Endometrial microvascular endothelial cells (primary cell): ENCODE results near the gene CCDC194. TPM values are rescaled to one million over a fixed set of nuclear protein-coding genes. Genes with fewer than 3 reads are reported as not detected.

ENCODE experiments used
- in situ Hi-C: cut with HindIII; loops from 2 replicates; pipeline ENCODE4 v1.10.0; 2017; ENCODE audit warnings: low sequenced_read_pairs, low pct_unique_long_range_greater_than_20kb; ENCODE audit errors: inconsistent ontology term
- total RNA-seq: library from RNA; depleted of rRNA; stranded (reverse); fragments of >200 nt; gene quantifications from one replicate; pipeline ENCODE4 v1.2.3, GENCODE V29; 2015; ENCODE audit errors: inconsistent ontology term

Gene CCDC194
- total RNA-seq, result not detected

GRCh38 chr19:17393914-17394313 is at the start of gene CCDC194:
Gene CCDC194 (minus strand): TSS chr19:17394196. CDS start chr19:17394158, 38 bp downstream.
- in situ Hi-C loops, result no loop called here

- in situ Hi-C loops, result loop anchor here (25.0 kb wide), 1 partner anchor 421 kb away; the partner anchor contains the start of genes RPL18A and SLC5A5
Measured at GRCh38 chr19:17441241-17442021, 47.4 kb upstream of the CCDC194 start.

- in situ Hi-C loops, result loop anchor here (25.0 kb wide), 1 partner anchor 425 kb away; the partner anchor contains the start of genes RPL18A and SLC5A5
Measured at GRCh38 chr19:17436874-17437267, 42.9 kb upstream of the CCDC194 start.

GRCh38 chr19:17436094-17436873 is 42.3 kb upstream of the CCDC194 start:
- in situ Hi-C loops, result loop anchor here (25.0 kb wide), 1 partner anchor 426 kb away; the partner anchor contains the start of genes RPL18A and SLC5A5

GRCh38 chr19:17435218-17435617 is 41.2 kb upstream of the CCDC194 start:
- in situ Hi-C loops, result loop anchor here (25.0 kb wide), 1 partner anchor 427 kb away; the partner anchor contains the start of genes RPL18A and SLC5A5

GRCh38 chr19:17431417-17431816 is 37.4 kb upstream of the CCDC194 start:
- in situ Hi-C loops, result loop anchor here (25.0 kb wide), 1 partner anchor 431 kb away; the partner anchor contains the start of genes RPL18A and SLC5A5

- in situ Hi-C loops, result loop anchor here (25.0 kb wide), 1 partner anchor 433 kb away; the partner anchor contains the start of genes RPL18A and SLC5A5
Measured at GRCh38 chr19:17429641-17430113, 35.7 kb upstream of the CCDC194 start.

- in situ Hi-C loops, result loop anchor here (25.0 kb wide), 1 partner anchor 437 kb away; the partner anchor contains the start of genes RPL18A and SLC5A5
Measured at GRCh38 chr19:17424743-17425365, 30.9 kb upstream of the CCDC194 start.

- in situ Hi-C loops, result no loop called here
Measured at GRCh38 chr19:17423429-17424208, 29.6 kb upstream of the CCDC194 start.

- in situ Hi-C loops, result no loop called here
Measured at GRCh38 chr19:17421942-17422341, 27.9 kb upstream of the CCDC194 start.

- in situ Hi-C loops, result no loop called here
Measured at GRCh38 chr19:17420475-17420924, 26.5 kb upstream of the CCDC194 start.

GRCh38 chr19:17419621-17420474 is 25.9 kb upstream of the CCDC194 start, which contains the start of gene MVB12A:
Gene MVB12A (plus strand): TSS chr19:17420047. CDS start chr19:17420136, 89 bp downstream.
- in situ Hi-C loops, result no loop called here

- in situ Hi-C loops, result no loop called here
Measured at GRCh38 chr19:17419154-17419620, 25.2 kb upstream of the CCDC194 start.

- in situ Hi-C loops, result no loop called here
Measured at GRCh38 chr19:17418710-17419109, 24.7 kb upstream of the CCDC194 start.

- in situ Hi-C loops, result no loop called here
Measured at GRCh38 chr19:17415121-17415520, 21.1 kb upstream of the CCDC194 start.

- in situ Hi-C loops, result no loop called here
Measured at GRCh38 chr19:17414097-17414496, 20.1 kb upstream of the CCDC194 start.

GRCh38 chr19:17411801-17412200 is 17.8 kb upstream of the CCDC194 start:
- in situ Hi-C loops, result no loop called here
